SU-DHL-6 (cell line): ENCODE data around the gene SLC16A6.

Experiments
- H2AFZ ChIP-seq: fragments of 200-600 bp; sonication (generic); 2 replicates; pipeline ENCODE4 v1.6.1; 2014; ENCODE audit warnings: low read depth, mild to moderate bottlenecking, moderate library complexity, mixed read lengths, antibody characterized with exemption, low read length; ENCODE audit not compliant: severe bottlenecking
- H3F3A ChIP-seq: fragments of 200-600 bp; shearing (Covaris generic); 2 replicates; pipeline ENCODE4 v1.6.0; 2016; ENCODE audit warnings: antibody characterized with exemption, mild to moderate bottlenecking; ENCODE audit not compliant: insufficient read depth
- H3K27ac ChIP-seq: fragments of 200-600 bp; sonication (generic); 2 replicates; pipeline ENCODE4 v1.5.1; 2016; ENCODE audit warnings: low read depth, mild to moderate bottlenecking, low read length, moderate library complexity, mixed read lengths
- H3K27me3 ChIP-seq: fragments of 200-600 bp; sonication (generic), shearing (Covaris generic); 2 replicates; pipeline ENCODE4 v1.6.0; 2014; ENCODE audit warnings: mild to moderate bottlenecking, low read length
- H3K36me3 ChIP-seq: fragments of 200-600 bp; sonication (generic); 2 replicates; pipeline ENCODE4 v1.6.1; 2014; ENCODE audit warnings: mild to moderate bottlenecking, low read length, mixed read lengths
- H3K4me2 ChIP-seq: fragments of 300-600, 200-600 bp; shearing (Covaris generic), sonication (generic); 2 replicates; pipeline ENCODE4 v1.6.0; 2014; ENCODE audit warnings: low read length, low read depth, mild to moderate bottlenecking; ENCODE audit not compliant: poor library complexity, severe bottlenecking
- H3K4me3 ChIP-seq: fragments of 200-600 bp; sonication (generic); 2 replicates; pipeline ENCODE4 v1.5.1; 2014; ENCODE audit warnings: antibody characterized with exemption, low read length, mild to moderate bottlenecking, mixed read lengths; ENCODE audit not compliant: insufficient read depth, poor library complexity, severe bottlenecking
- H3K79me2 ChIP-seq: fragments of 200-600 bp; sonication (generic); 2 replicates; pipeline ENCODE4 v1.6.1; 2014; ENCODE audit warnings: mild to moderate bottlenecking, low read length, moderate library complexity; ENCODE audit not compliant: insufficient read depth
- H3K9ac ChIP-seq: fragments of 200-600 bp; sonication (generic); 2 replicates; pipeline ENCODE4 v1.7.0; 2014; ENCODE audit warnings: mild to moderate bottlenecking, low read length
- H3K9me2 ChIP-seq: fragments of 200-600 bp; sonication (generic); replicated peaks from 2 replicates; pipeline ENCODE4 v1.6.1; 2014; ENCODE audit warnings: low read length; ENCODE audit not compliant: insufficient read depth
- H3K9me3 ChIP-seq: fragments of 200-600 bp; sonication (generic); 2 replicates; pipeline ENCODE4 v1.6.1; 2014; ENCODE audit warnings: low read length, mixed read lengths; ENCODE audit not compliant: insufficient read depth
- H4K20me1 ChIP-seq: fragments of 200-600 bp; sonication (generic); 2 replicates; pipeline ENCODE4 v1.6.1; 2014; ENCODE audit warnings: low read depth, mild to moderate bottlenecking, antibody characterized with exemption, low read length, moderate library complexity, mixed read lengths
- EZH2phosphoT487 ChIP-seq: fragments of 200-600 bp; sonication (generic), shearing (Covaris generic); conservative IDR thresholded peaks from 2 replicates; pipeline ENCODE4 v1.6.1; 2018; ENCODE audit warnings: mild to moderate bottlenecking, antibody characterized with exemption, low read length, moderate library complexity, mixed read lengths
- TF ChIP-seq, protein P1 (sequence below): fragments of 200-600 bp; sonication (generic); IDR thresholded peaks from one replicate; pipeline ENCODE4 v1.5.1; 2017; ENCODE audit warnings: antibody characterized with exemption, mild to moderate bottlenecking, low read length, moderate library complexity; ENCODE audit not compliant: insufficient read depth, poor library complexity, severe bottlenecking

SLC16A6 gene

DNA sequence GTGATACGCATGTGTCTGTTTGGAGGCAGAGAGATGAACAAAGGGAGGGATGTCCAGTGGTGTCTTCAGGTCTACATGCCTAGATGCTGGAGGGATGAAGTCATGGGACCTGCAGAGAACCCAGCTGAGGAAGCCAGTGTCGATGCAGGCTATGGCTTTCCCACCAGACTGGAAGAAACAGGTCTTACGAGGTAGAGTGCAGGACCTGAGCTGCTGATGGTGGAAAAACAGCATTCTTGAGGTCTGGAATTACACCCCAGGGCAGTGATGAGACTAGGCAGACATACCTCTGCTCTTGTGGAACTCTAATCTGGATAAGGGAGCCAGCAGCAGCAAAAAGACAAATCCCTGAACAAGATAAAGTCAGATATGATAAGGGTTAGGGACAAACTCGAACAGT, 37.7 kb upstream of the SLC16A6 start:
- H4K20me1 ChIP-seq: no peaks in the 10 kb centered on the region
- H2AFZ ChIP-seq: no peak overlapping the region
- H3K36me3 ChIP-seq: no peaks in the 10 kb centered on the region
- H3F3A ChIP-seq: no peaks in the 10 kb centered on the region
- no peak overlapping the region for H3K4me2 ChIP-seq
- H3K27me3 ChIP-seq: no peaks in the 10 kb centered on the region
- no peak overlapping the region for H3K4me3 ChIP-seq
- no peak overlapping the region for H3K27ac ChIP-seq
- H3K79me2 ChIP-seq: no peaks in the 10 kb centered on the region
- no peaks in the 10 kb centered on the region for H3K9me3 ChIP-seq
- no peak overlapping the region for H3K9ac ChIP-seq
- H3K9me2 ChIP-seq: no peaks in the 10 kb centered on the region
- no peak for TF ChIP-seq EZH2phosphoT487
- TF ChIP-seq, protein P1, sequence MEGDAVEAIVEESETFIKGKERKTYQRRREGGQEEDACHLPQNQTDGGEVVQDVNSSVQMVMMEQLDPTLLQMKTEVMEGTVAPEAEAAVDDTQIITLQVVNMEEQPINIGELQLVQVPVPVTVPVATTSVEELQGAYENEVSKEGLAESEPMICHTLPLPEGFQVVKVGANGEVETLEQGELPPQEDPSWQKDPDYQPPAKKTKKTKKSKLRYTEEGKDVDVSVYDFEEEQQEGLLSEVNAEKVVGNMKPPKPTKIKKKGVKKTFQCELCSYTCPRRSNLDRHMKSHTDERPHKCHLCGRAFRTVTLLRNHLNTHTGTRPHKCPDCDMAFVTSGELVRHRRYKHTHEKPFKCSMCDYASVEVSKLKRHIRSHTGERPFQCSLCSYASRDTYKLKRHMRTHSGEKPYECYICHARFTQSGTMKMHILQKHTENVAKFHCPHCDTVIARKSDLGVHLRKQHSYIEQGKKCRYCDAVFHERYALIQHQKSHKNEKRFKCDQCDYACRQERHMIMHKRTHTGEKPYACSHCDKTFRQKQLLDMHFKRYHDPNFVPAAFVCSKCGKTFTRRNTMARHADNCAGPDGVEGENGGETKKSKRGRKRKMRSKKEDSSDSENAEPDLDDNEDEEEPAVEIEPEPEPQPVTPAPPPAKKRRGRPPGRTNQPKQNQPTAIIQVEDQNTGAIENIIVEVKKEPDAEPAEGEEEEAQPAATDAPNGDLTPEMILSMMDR: no peak

DNA sequence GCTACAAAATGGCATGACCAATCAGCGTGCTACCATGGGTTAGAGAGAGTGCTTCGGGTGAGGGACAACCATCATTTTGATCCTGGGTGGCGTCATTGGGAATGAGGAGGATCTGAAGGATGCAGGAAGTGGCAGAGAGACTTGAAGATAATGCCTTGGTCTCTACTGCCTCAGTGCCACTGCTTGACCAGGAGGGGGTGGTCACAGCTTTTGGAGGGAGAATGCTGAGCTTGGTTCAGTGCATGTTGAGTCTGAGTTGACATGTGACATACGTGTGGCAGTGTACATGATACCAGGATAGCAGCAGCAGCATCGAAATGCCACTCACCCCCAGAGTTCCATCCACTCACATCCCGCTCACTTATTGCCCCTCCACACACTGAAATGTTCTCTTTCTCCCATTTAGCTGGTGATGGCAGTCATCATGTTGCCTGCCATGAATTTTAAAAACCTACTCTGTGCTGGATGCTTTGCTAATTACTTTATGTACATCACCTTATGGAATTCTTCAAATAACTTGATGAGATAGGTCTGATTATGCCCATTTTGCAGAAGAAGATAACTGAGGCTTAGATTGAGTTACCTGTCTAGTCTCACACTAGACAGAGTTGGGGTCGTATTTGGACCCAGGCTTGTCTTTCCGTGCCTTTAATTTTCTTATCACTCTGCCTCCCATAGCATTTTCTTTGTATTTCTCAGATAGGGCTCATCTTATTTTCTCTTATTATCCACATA, 37.1 kb upstream of the SLC16A6 start:
- Histone ChIP-seq H3F3A (no peaks in the 10 kb centered on the region), H3K9ac (no peak overlapping the region), H3K36me3 (no peaks in the 10 kb centered on the region), H3K9me2 (no peaks in the 10 kb centered on the region), H3K9me3 (no peaks in the 10 kb centered on the region), H2AFZ (no peak overlapping the region), H3K27ac (no peak overlapping the region), H3K4me2 (no peak overlapping the region), H3K4me3 (no peak overlapping the region), H3K79me2 (no peaks in the 10 kb centered on the region), H3K27me3 (no peaks in the 10 kb centered on the region), H4K20me1 (no peaks in the 10 kb centered on the region)
- TF ChIP-seq, protein P1: no peak
- no peak for TF ChIP-seq EZH2phosphoT487

DNA sequence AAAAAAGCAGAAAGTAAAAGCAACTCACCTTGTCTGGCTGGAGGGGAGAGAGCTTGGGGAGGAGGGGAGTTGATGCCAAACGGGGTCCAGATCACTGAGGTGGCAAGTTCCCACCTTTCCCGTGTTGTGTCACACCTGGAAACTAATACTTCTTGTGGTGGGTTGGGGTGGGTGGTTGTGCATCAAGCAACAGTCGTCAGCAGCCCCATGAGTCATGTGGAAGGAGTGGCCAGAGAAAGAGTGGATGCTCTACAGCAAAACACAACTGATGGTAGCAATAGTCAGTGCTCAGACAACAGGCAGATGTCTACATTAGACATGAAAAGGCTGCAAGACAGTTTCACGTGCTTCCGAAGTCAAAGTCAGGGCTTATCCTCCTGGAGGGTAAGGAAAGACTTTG, 35.8 kb upstream of the SLC16A6 start:
- H3K27ac ChIP-seq: no peak overlapping the region
- no peaks in the 10 kb centered on the region for H3K79me2 ChIP-seq
- no peaks in the 10 kb centered on the region for H3F3A ChIP-seq
- H3K36me3 ChIP-seq: no peaks in the 10 kb centered on the region
- no peaks in the 10 kb centered on the region for H4K20me1 ChIP-seq
- no peaks in the 10 kb centered on the region for H3K27me3 ChIP-seq
- no peak overlapping the region for H3K9ac ChIP-seq
- no peak overlapping the region for H2AFZ ChIP-seq
- H3K9me2 ChIP-seq: no peaks in the 10 kb centered on the region
- no peaks in the 10 kb centered on the region for H3K9me3 ChIP-seq
- H3K4me2 ChIP-seq: no peak overlapping the region
- H3K4me3 ChIP-seq: no peak overlapping the region
- TF ChIP-seq EZH2phosphoT487: no peak
- TF ChIP-seq, protein P1: no peak
